CD14-positive monocyte (primary cell): ENCODE results near the gene FNIP1. TPM values are rescaled to one million over a fixed set of nuclear protein-coding genes. Genes with fewer than 3 reads are reported as not detected.

Experiments
- DNase-seq, 3 donors: peaks; one replicate each; pipeline ENCODE4 v3.0.0-alpha.2; 2011 to 2022
- H2AFZ ChIP-seq: 2 replicates; pipeline ENCODE4 v1.6.0; 2012; ENCODE audit warnings: mild to moderate bottlenecking, low read depth, low read length, inconsistent platforms; ENCODE audit not compliant: insufficient read depth, poor library complexity, severe bottlenecking
- H3K27ac ChIP-seq, 2 donors: 1 replicate in 1 of 2; 2 replicates in 1 of 2; pipeline ENCODE4 v1.5.1; 2012 to 2013; ENCODE audit warnings: low read length in 2 of 2, control low read depth in 1 of 2, inconsistent platforms in 1 of 2, low read depth in 1 of 2, mild to moderate bottlenecking in 1 of 2
- H3K27me3 ChIP-seq, 2 donors: one replicate each; pipeline versions ENCODE4 v1.6.0 to v1.6.1; 2011 to 2013; ENCODE audit warnings: low read length in 2 of 2; ENCODE audit not compliant: control insufficient read depth in 2 of 2, insufficient read depth in 2 of 2
- H3K36me3 ChIP-seq, 2 donors: replicated peaks in 1 of 2; 1 replicate in 1 of 2; 2 replicates in 1 of 2; pipeline versions ENCODE4 v1.5.1 to v1.6.1; 2012 to 2013; ENCODE audit warnings: low read length in 2 of 2, control low read depth in 1 of 2, inconsistent platforms in 1 of 2, mild to moderate bottlenecking in 1 of 2; ENCODE audit not compliant: insufficient read depth in 2 of 2, control insufficient read depth in 1 of 2
- H3K4me1 ChIP-seq, 2 donors: 1 replicate in 1 of 2; 2 replicates in 1 of 2; pipeline versions ENCODE4 v1.5.1 to v1.6.1; 2012 to 2013; ENCODE audit warnings: low read length in 2 of 2, control low read depth in 1 of 2, inconsistent platforms in 1 of 2, mild to moderate bottlenecking in 1 of 2, moderate library complexity in 1 of 2; ENCODE audit not compliant: insufficient read depth in 2 of 2, control insufficient read depth in 1 of 2
- H3K4me2 ChIP-seq: replicated peaks from 2 replicates; pipeline ENCODE3; 2012; ENCODE audit warnings: low read length, moderate library complexity, mild to moderate bottlenecking; ENCODE audit not compliant: poor library complexity, severe bottlenecking; ENCODE audit errors: extremely low read depth
- H3K4me3 ChIP-seq, 3 experiments: fragments of 200-600 bp in 1 of 3; sonication (generic) in 1 of 3; replicated peaks in 1 of 3; 1 replicate in 2 of 3; 2 replicates in 1 of 3; pipeline ENCODE4 v1.5.1; 2011 to 2013; ENCODE audit warnings: low read length in 3 of 3, mild to moderate bottlenecking in 3 of 3, control low read depth in 2 of 3, low read depth in 2 of 3, inconsistent platforms in 1 of 3, moderate library complexity in 1 of 3
- H3K79me2 ChIP-seq: 2 replicates; pipeline ENCODE4 v1.6.0; 2012; ENCODE audit warnings: mild to moderate bottlenecking, control low read depth, inconsistent platforms, low read length, moderate library complexity; ENCODE audit not compliant: insufficient read depth
- H3K9ac ChIP-seq: 2 replicates; pipeline ENCODE4 v1.6.0; 2017; ENCODE audit warnings: low read length, mild to moderate bottlenecking; ENCODE audit not compliant: insufficient read depth, poor library complexity, severe bottlenecking
- H3K9me3 ChIP-seq, 2 donors: replicated peaks in 1 of 2; 1 replicate in 1 of 2; 2 replicates in 1 of 2; pipeline versions ENCODE4 v1.5.1 to v1.6.1; 2012 to 2013; ENCODE audit warnings: low read length in 2 of 2, control low read depth in 1 of 2; ENCODE audit not compliant: control insufficient read depth in 1 of 2, insufficient read depth in 1 of 2
- H4K20me1 ChIP-seq: 2 replicates; pipeline ENCODE4 v1.6.0; 2012; ENCODE audit warnings: mild to moderate bottlenecking, low read length, control low read depth, moderate library complexity; ENCODE audit not compliant: insufficient read depth
- H3K27ac Mint-ChIP-seq, 7 donors: one replicate each; pipeline ENCODE4 v1.8.0; 2020; ENCODE audit warnings: mild to moderate bottlenecking in 7 of 7, mixed read lengths in 7 of 7, moderate library complexity in 6 of 7, inconsistent platforms in 2 of 7
- H3K27me3 Mint-ChIP-seq, 3 donors: one replicate each; pipeline ENCODE4 v1.8.0; 2021 to 2022; ENCODE audit warnings: low read depth in 3 of 3, mild to moderate bottlenecking in 3 of 3, mixed read lengths in 3 of 3, moderate library complexity in 3 of 3, inconsistent platforms in 1 of 3
- H3K36me3 Mint-ChIP-seq, 2 donors: one replicate each; pipeline ENCODE4 v1.8.0; 2020; ENCODE audit warnings: mixed read lengths in 2 of 2, inconsistent platforms in 1 of 2, mild to moderate bottlenecking in 1 of 2
- H3K4me1 Mint-ChIP-seq: one replicate; pipeline ENCODE4 v1.8.0; 2020; ENCODE audit warnings: mild to moderate bottlenecking, mixed read lengths
- H3K4me3 Mint-ChIP-seq, 2 donors: one replicate each; pipeline ENCODE4 v1.8.0; 2020; ENCODE audit warnings: mild to moderate bottlenecking in 2 of 2, mixed read lengths in 2 of 2, moderate library complexity in 1 of 2
- H3K9me3 Mint-ChIP-seq, 7 donors: one replicate each; pipeline ENCODE4 v1.8.0; 2020 to 2022; ENCODE audit warnings: mixed read lengths in 7 of 7, mild to moderate bottlenecking in 6 of 7, moderate library complexity in 6 of 7, inconsistent platforms in 2 of 7
- WGBS: methylation state at CpG from one replicate; pipeline ENCODE4 v1.1.5; 2013; ENCODE audit warnings: missing lambda C conversion rate; ENCODE audit not compliant: insufficient coverage; 5-methylcytosine and 5-hydroxymethylcytosine counted together
- intact Hi-C, 2 donors: fragments of 100-400 bp; cut with micrococcal nuclease; formaldehyde crosslinking; loops; one replicate each; pipeline versions ENCODE4 v1.15.0 to v1.15.1; 2023
- polyA plus RNA-seq, 3 donors: library from polyadenylated mRNA; depleted of rRNA in 1 of 3; unstranded in 2 of 3; stranded (reverse) in 1 of 3; fragments of 300-500 nt in 2 of 3; fragments of >200 nt in 1 of 3; fragmentation: Illumina TruSeq in 2 of 3; gene quantifications; 1 replicate in 2 of 3; 2 replicates in 1 of 3; pipeline ENCODE4 v1.2.3, GENCODE V29; 2012 to 2021
- TF ChIP-seq, protein P1 (sequence below): fragments of 200-600 bp; IDR thresholded peaks from one replicate; pipeline ENCODE4 v1.8.0; 2022; ENCODE audit warnings: antibody characterized with exemption, mild to moderate bottlenecking

FNIP1 gene
- polyA plus RNA-seq, 3 donors, result 13.6 to 17.3 (median 16.3) TPM

DNA sequence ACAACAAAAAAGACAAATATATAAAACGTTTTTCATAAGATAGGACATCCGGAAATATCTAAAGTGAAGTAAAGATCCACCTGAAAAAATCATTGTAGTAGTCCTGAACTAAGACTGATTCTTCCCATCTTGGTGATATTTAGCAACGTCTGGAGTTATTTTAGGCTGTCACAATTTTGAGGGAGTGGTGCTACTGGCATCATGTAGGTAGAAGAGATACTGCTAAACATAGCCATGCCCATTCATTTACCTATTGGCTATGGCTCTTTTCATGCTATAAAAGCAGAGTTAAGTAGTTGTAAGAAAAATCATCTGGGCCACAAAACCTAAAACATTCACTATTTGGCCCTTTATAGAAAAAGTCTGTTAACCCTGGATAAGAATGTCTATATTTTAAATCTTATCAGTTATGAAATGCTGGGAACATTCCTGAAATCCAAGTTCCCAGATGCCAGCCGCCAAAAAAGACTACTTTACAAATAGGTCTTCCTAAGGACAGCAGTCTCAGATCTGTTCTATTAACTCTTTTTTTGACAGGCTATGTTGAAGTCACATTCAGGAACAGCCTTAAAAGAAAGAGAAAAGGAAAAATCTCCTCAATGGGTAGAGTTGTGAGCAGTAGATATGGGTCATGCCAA, 188.8 kb downstream of the FNIP1 start:
- no peaks in the 10 kb centered on the region for H3K27me3 ChIP-seq
- H3K27ac ChIP-seq, result no peak overlapping the region
- peaks cover 0 to 1% (median 0%) of the 10 kb centered on the region in 7 donors for H3K9me3 Mint-ChIP-seq
- WGBS, result no CpG with 5 or more reads among the region's 4 CpGs
- no peak overlapping the region for H3K4me3 ChIP-seq
- peaks cover 12% of the 10 kb centered on the region for H3K4me1 Mint-ChIP-seq
- H3K9me3 ChIP-seq, result no peaks in the 10 kb centered on the region
- no peaks in the 10 kb centered on the region for H3K4me1 ChIP-seq
- H3K36me3 Mint-ChIP-seq, result peaks cover 5 to 9% of the 10 kb centered on the region in 2 donors
- no peak overlapping the region for H3K4me3 Mint-ChIP-seq
- intact Hi-C loops, result no loop called here
- H2AFZ ChIP-seq, result no peak overlapping the region
- TF ChIP-seq, protein P1, sequence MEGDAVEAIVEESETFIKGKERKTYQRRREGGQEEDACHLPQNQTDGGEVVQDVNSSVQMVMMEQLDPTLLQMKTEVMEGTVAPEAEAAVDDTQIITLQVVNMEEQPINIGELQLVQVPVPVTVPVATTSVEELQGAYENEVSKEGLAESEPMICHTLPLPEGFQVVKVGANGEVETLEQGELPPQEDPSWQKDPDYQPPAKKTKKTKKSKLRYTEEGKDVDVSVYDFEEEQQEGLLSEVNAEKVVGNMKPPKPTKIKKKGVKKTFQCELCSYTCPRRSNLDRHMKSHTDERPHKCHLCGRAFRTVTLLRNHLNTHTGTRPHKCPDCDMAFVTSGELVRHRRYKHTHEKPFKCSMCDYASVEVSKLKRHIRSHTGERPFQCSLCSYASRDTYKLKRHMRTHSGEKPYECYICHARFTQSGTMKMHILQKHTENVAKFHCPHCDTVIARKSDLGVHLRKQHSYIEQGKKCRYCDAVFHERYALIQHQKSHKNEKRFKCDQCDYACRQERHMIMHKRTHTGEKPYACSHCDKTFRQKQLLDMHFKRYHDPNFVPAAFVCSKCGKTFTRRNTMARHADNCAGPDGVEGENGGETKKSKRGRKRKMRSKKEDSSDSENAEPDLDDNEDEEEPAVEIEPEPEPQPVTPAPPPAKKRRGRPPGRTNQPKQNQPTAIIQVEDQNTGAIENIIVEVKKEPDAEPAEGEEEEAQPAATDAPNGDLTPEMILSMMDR, result no peak
- no peaks in the 10 kb centered on the region for H3K27me3 Mint-ChIP-seq
- no peak for DNase-seq
- no peak overlapping the region for H3K9ac ChIP-seq
- H3K79me2 ChIP-seq, result peaks cover 84% of the 10 kb centered on the region
- no peak overlapping the region for H3K27ac Mint-ChIP-seq
- H4K20me1 ChIP-seq, result peaks cover 65% of the 10 kb centered on the region
- peaks cover 0 to 1% of the 10 kb centered on the region in 2 donors for H3K36me3 ChIP-seq
- H3K4me2 ChIP-seq, result no peak overlapping the region

DNA sequence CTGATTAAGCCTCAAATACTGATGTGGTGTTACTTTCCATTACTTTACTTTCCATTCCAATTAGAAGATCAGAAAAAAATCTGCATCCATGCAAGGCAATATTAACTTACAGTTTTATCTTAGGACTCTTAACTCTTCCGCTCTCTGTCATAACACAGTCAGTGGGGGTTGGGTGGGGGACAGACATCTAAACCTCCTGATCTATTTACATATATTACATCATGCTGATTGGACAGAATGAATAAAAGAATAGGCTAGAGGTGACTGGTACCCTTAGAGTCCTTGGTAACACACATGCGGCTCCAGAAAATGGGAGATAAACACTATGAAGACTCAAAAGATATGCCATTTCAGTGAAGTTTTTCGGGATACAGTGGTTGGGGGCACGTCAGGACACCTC, 189.4 kb downstream of the FNIP1 start:
- no peaks in the 10 kb centered on the region for H3K27me3 Mint-ChIP-seq
- H3K9ac ChIP-seq, result no peak overlapping the region
- no peak overlapping the region for H3K4me3 ChIP-seq
- no peak overlapping the region for H2AFZ ChIP-seq
- intact Hi-C loops, result no loop called here
- peaks cover 12% of the 10 kb centered on the region for H3K4me1 Mint-ChIP-seq
- H3K4me1 ChIP-seq, result no peaks in the 10 kb centered on the region
- peaks cover 0 to 1% (median 0%) of the 10 kb centered on the region in 7 donors for H3K9me3 Mint-ChIP-seq
- H3K27ac Mint-ChIP-seq, result peak overlapping the region in 1 of 7 donors; percentile 22
- H3K4me2 ChIP-seq, result no peak overlapping the region
- peaks cover 61% of the 10 kb centered on the region for H4K20me1 ChIP-seq
- no CpG with 5 or more reads among the region's 4 CpGs for WGBS
- H3K27me3 ChIP-seq, result no peaks in the 10 kb centered on the region
- H3K9me3 ChIP-seq, result no peaks in the 10 kb centered on the region
- H3K36me3 Mint-ChIP-seq, result peaks cover 8 to 11% of the 10 kb centered on the region in 2 donors
- TF ChIP-seq, protein P1, result no peak
- peaks cover 78% of the 10 kb centered on the region for H3K79me2 ChIP-seq
- no peak overlapping the region for H3K27ac ChIP-seq
- H3K4me3 Mint-ChIP-seq, result no peak overlapping the region
- no peak for DNase-seq
- H3K36me3 ChIP-seq, result peaks cover 3 to 7% of the 10 kb centered on the region in 2 donors
